GM12864 (cell line): Measurements from ENCODE around the gene GORASP1.

Experiments used
- DNase-seq: peaks from one replicate; pipeline ENCODE4 v3.0.0-alpha.2; 2011; ENCODE audit warnings: low read depth
- H3K4me3 ChIP-seq: 2 replicates; pipeline ENCODE4 v1.5.1; 2011; ENCODE audit warnings: mild to moderate bottlenecking, low read depth, low read length, control low read depth
- CTCF ChIP-seq: IDR thresholded peaks from 2 replicates; pipeline ENCODE4 v1.5.1; 2011; ENCODE audit warnings: low read depth, mild to moderate bottlenecking, moderate library complexity, low read length, control low read depth, inconsistent platforms; ENCODE audit errors: missing control alignments

Gene GORASP1

GRCh38 chr3:39082666-39083313, 24.6 kb downstream of the GORASP1 start:
- DNase-seq, result no peak
- H3K4me3 ChIP-seq, result no peak overlapping the region
- no peak for TF ChIP-seq CTCF

- no peak for TF ChIP-seq CTCF
- no peak for DNase-seq
- H3K4me3 ChIP-seq, result no peak overlapping the region
Observed at GRCh38 chr3:39080026-39080425, 27.4 kb downstream of the GORASP1 start.

DNA sequence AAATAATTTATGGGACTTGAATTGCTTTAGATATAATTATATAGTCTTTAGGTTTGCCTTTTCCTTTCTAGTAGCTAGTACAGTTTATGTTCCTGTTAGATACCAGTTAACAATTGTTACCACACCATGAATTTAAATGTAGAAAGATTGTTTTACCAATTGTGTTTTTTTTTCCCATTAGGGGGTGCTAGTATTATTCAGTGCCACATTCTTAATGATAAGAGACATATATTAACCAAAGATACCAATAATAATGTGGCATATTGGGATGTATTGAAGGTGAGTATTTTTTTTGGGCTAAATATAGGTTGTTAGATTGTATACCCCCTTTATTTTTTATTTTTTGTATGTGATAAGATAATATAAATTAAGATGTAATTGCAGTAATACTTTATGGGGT, 27.9 kb downstream of the GORASP1 start:
- TF ChIP-seq CTCF, result no peak
- DNase-seq, result no peak
- H3K4me3 ChIP-seq, result no peak overlapping the region

DNA sequence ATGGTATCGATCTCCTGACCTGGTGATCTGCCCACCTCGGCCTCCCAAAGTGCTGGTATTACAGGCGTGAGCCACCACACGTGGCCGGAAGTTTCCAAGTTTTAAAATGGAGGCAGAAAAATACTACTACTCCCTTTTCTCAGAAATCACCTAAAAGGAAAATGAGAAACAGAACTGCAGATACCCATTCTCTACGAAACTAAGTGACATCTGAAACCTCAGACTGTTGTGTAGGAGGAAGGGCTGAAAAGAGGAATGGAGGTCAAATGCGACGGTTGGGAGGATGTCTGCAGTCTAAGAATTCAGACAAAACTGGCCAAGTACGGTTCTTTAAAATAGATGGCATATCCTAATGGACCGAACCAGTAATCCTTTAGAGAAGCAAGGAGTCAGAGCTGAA, 31.5 kb downstream of the GORASP1 start:
- H3K4me3 ChIP-seq, result no peak overlapping the region
- no peak for DNase-seq
- TF ChIP-seq CTCF, result no peak

DNA sequence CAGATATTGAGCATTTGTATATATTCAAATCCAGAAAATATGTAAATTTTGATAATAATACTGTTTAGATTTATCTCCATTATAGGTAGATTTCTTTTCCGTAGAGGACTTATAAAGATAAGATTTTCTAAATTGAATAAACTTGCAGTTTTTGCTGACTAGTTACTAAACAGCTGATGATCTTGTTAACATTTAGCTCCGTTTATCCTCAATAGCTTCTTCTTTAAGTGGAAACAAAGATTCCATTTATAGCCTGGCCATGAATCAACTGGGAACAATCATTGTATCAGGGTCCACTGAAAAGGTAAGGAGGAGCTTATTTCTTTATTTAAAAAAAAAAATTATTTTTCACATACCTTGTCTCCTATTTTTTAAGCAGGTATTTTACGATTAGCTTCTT, 38.9 kb downstream of the GORASP1 start:
- TF ChIP-seq CTCF, result no peak
- no peak overlapping the region for H3K4me3 ChIP-seq
- no peak for DNase-seq

DNA sequence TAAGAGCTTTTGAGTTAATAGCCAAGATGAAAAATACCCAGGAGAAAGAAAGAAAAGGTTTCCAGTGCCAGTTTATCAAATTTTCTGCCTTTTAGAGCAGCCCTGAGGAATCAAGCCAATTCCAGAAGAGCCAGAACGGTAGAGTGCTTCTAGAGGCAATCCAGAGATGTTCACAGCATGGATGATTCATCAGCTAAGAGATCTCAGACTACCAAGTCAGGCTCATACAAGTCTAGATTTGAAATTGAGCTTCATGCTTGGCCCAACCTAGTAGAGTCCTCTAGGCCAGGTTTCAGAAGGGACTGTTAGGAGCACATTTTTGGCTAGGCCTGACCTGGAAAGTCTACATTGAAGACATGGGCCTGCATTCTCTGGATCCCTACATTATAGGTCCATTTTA, 40.1 kb downstream of the GORASP1 start:
- no peak overlapping the region for H3K4me3 ChIP-seq
- no peak for DNase-seq
- TF ChIP-seq CTCF, result no peak

- DNase-seq, result no peak
- no peak overlapping the region for H3K4me3 ChIP-seq
- TF ChIP-seq CTCF, result peak; percentile 74
Observed at GRCh38 chr3:39065197-39065596, 42.2 kb downstream of the GORASP1 start.
